ENCODE data around the gene PSPN. TPM values are rescaled to one million over a fixed set of nuclear protein-coding genes. Genes with fewer than 3 reads are reported as not detected.

The PSPN gene
- total and polyA plus RNA-seq, 9 of the 15 experiments (the other 6 are each of a cell fraction or from before 2014, with no cell fraction given) = 0.21 to 1.1 (median 0.58) TPM

DNA sequence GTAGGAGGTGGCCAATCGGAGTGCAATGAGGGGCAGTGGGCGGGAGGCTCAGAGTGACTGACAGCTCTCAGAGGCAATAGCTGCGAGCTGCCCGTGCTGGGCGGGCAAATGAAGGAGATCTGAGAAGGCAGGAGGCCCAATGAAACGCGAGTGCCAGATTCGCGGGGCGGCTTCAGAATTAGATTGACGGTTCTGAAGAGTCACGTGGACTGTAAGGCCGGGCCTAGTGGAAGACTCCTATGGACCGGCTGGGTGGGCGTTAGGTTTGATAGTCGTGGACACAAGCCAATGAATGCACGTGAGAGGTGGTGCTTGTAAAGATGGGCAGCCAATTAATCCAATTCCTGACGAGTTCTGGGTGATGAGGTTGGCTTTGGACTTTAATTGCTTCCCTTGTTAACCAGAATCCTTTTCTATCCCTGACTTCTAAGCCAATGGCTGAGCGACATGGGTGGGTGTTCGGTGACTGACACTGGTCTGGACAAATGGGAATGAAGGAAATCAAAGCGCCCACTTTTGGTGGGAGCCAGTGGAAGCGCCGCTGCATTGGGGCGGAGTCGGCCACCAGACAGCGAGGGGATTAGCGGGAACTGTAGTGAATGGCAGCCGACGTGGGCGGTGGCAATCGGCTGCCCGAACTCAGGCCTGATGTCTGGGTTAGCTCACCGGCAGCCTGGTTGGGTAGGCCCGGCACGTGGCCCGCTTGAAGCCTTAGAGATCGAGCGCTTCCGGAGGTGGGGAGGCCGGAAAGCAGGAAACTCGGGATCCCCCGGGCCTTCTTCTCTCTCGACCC is 49.4 kb upstream of the PSPN start (continued):
- TF ChIP-seq, protein P1, sequence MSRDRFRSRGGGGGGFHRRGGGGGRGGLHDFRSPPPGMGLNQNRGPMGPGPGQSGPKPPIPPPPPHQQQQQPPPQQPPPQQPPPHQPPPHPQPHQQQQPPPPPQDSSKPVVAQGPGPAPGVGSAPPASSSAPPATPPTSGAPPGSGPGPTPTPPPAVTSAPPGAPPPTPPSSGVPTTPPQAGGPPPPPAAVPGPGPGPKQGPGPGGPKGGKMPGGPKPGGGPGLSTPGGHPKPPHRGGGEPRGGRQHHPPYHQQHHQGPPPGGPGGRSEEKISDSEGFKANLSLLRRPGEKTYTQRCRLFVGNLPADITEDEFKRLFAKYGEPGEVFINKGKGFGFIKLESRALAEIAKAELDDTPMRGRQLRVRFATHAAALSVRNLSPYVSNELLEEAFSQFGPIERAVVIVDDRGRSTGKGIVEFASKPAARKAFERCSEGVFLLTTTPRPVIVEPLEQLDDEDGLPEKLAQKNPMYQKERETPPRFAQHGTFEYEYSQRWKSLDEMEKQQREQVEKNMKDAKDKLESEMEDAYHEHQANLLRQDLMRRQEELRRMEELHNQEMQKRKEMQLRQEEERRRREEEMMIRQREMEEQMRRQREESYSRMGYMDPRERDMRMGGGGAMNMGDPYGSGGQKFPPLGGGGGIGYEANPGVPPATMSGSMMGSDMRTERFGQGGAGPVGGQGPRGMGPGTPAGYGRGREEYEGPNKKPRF (IDR thresholded peaks at IDR 0.05; ENCODE audit: low read depth, low read length) = no peak
- no peak for TF ChIP-seq MTA1 (IDR thresholded peaks at IDR 0.05; ENCODE audit: borderline replicate concordance)
- TF ChIP-seq HMGN3 (IDR thresholded peaks at IDR 0.05; ENCODE audit: borderline replicate concordance, extremely low read depth, insufficient read length, low read depth, low read length) = no peak
- TF ChIP-seq SREBF1 (IDR thresholded peaks at IDR 0.05; ENCODE audit: borderline replicate concordance, low read depth, low read length) = peak; percentile 22; the same call in 1 of the 2 replicates
- no peak for TF ChIP-seq FOXJ2 (tag; IDR thresholded peaks at IDR 0.05)
- no peak for TF ChIP-seq NELFE (IDR thresholded peaks at IDR 0.05; ENCODE audit: insufficient read depth, insufficient read length)
- TF ChIP-seq TAF7 (tag; IDR thresholded peaks at IDR 0.05) = no peak
- TF ChIP-seq, protein P2, sequence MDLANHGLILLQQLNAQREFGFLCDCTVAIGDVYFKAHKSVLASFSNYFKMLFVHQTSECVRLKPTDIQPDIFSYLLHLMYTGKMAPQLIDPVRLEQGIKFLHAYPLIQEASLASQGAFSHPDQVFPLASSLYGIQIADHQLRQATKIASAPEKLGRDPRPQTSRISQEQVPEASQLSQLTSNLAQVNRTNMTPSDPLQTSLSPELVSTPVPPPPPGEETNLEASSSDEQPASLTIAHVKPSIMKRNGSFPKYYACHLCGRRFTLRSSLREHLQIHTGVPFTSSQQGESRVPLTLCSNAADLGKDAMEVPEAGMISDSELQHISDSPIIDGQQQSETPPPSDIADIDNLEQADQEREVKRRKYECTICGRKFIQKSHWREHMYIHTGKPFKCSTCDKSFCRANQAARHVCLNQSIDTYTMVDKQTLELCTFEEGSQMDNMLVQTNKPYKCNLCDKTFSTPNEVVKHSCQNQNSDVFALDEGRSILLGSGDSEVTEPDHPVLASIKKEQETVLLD (IDR thresholded peaks at IDR 0.05) = no peak
- peak; percentile 85; the same call in 1 of the 2 replicates for TF ChIP-seq KLF13 (tag; IDR thresholded peaks at IDR 0.05; ENCODE audit: borderline replicate concordance, low read depth)
- TF ChIP-seq, protein P3, sequence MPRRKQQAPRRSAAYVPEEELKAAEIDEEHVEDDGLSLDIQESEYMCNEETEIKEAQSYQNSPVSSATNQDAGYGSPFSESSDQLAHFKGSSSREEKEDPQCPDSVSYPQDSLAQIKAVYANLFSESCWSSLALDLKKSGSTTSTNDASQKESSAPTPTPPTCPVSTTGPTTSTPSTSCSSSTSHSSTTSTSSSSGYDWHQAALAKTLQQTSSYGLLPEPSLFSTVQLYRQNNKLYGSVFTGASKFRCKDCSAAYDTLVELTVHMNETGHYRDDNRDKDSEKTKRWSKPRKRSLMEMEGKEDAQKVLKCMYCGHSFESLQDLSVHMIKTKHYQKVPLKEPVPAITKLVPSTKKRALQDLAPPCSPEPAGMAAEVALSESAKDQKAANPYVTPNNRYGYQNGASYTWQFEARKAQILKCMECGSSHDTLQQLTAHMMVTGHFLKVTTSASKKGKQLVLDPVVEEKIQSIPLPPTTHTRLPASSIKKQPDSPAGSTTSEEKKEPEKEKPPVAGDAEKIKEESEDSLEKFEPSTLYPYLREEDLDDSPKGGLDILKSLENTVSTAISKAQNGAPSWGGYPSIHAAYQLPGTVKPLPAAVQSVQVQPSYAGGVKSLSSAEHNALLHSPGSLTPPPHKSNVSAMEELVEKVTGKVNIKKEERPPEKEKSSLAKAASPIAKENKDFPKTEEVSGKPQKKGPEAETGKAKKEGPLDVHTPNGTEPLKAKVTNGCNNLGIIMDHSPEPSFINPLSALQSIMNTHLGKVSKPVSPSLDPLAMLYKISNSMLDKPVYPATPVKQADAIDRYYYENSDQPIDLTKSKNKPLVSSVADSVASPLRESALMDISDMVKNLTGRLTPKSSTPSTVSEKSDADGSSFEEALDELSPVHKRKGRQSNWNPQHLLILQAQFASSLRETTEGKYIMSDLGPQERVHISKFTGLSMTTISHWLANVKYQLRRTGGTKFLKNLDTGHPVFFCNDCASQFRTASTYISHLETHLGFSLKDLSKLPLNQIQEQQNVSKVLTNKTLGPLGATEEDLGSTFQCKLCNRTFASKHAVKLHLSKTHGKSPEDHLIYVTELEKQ (CRISPR knock-in tag; IDR thresholded peaks at IDR 0.05) = peak; percentile 67; the same call in 1 of the 2 replicates
- no peak for TF ChIP-seq GTF2A2 (tag; IDR thresholded peaks at IDR 0.05)
- peak; percentile 80 for TF ChIP-seq CREM (IDR thresholded peaks at IDR 0.05; ENCODE audit: low read depth)
- 0 out of 2 replicates have a peak, but pooled peaks have one; percentile 43 for TF ChIP-seq SUPT5H (IDR thresholded peaks at IDR 0.05)
- TF ChIP-seq, protein P4, sequence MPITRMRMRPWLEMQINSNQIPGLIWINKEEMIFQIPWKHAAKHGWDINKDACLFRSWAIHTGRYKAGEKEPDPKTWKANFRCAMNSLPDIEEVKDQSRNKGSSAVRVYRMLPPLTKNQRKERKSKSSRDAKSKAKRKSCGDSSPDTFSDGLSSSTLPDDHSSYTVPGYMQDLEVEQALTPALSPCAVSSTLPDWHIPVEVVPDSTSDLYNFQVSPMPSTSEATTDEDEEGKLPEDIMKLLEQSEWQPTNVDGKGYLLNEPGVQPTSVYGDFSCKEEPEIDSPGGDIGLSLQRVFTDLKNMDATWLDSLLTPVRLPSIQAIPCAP (CRISPR knock-in tag; IDR thresholded peaks at IDR 0.05; ENCODE audit: borderline replicate concordance) = peak; percentile 73; the same call in 1 of the 2 replicates
- TF ChIP-seq PPARD (CRISPR knock-in tag; IDR thresholded peaks at IDR 0.05) = no peak
- TF ChIP-seq KDM4B (IDR thresholded peaks at IDR 0.05; ENCODE audit: borderline replicate concordance in 2 of 2, low read depth in 1 of 2) = peak in 1 of 2 experiments; percentile 70; a peak in 1 of 4 replicates
- TF ChIP-seq NR2C1 (IDR thresholded peaks at IDR 0.05) = peak; percentile 71; the same call in 1 of the 2 replicates
- TF ChIP-seq NR2C1 (tag; IDR thresholded peaks at IDR 0.05) = peak; percentile 73; the same call in 1 of the 2 replicates
